Progenitor cell of endocrine pancreas (in vitro differentiated cells): Measurements from ENCODE around the gene MANEA. TPM values are rescaled to one million over a fixed set of nuclear protein-coding genes. Genes with fewer than 3 reads are reported as not detected.

Experiments
- DNase-seq: peaks from one replicate; pipeline ENCODE4 v3.0.0; 2021; ENCODE audit warnings: low spot score; ENCODE audit not compliant: unreplicated experiment
- H3K27ac Mint-ChIP-seq: 2 replicates; pipeline ENCODE4 v1.8.0; 2021; ENCODE audit warnings: mild to moderate bottlenecking, moderate library complexity, mixed read lengths
- H3K27me3 Mint-ChIP-seq: 2 replicates; pipeline ENCODE4 v1.8.0; 2021; ENCODE audit warnings: mixed read lengths
- H3K36me3 Mint-ChIP-seq: 2 replicates; pipeline ENCODE4 v1.8.0; 2022; ENCODE audit warnings: mixed read lengths; ENCODE audit not compliant: insufficient read depth
- H3K4me1 Mint-ChIP-seq: 2 replicates; pipeline ENCODE4 v1.8.0; 2021; ENCODE audit warnings: low read depth, mixed read lengths
- H3K4me3 Mint-ChIP-seq: 2 replicates; pipeline ENCODE4 v1.8.0; 2021; ENCODE audit warnings: low read depth, mild to moderate bottlenecking, moderate library complexity, mixed read lengths
- H3K9me3 Mint-ChIP-seq: 2 replicates; pipeline ENCODE4 v1.8.0; 2021; ENCODE audit warnings: low read depth, mixed read lengths
- CTCF ChIP-seq: fragments of 200-600 bp; sonication (generic); IDR thresholded peaks from one replicate; pipeline ENCODE4 v1.5.0; 2021; ENCODE audit warnings: antibody characterized with exemption, mild to moderate bottlenecking; ENCODE audit not compliant: unreplicated experiment
- total RNA-seq: library from RNA; stranded (reverse); gene quantifications from 2 replicates; pipeline ENCODE4 v1.2.1, GENCODE V29; 2021

The MANEA gene
- total RNA-seq, 1 donor from 2014 or later: 10.8 TPM

GRCh38 chr6:95649451-95649850 is 72.1 kb downstream of the MANEA start:
- Mint-ChIP-seq H3K4me3 (no peak overlapping the region), H3K9me3 (peaks cover 22% of the 10 kb centered on the region), H3K4me1 (no peaks in the 10 kb centered on the region), H3K36me3 (no peaks in the 10 kb centered on the region), H3K27me3 (no peaks in the 10 kb centered on the region), H3K27ac (no peak overlapping the region)
- TF ChIP-seq CTCF: no peak
- DNase-seq: no peak

- Mint-ChIP-seq H3K4me1 (no peaks in the 10 kb centered on the region), H3K27ac (no peak overlapping the region), H3K4me3 (no peak overlapping the region), H3K27me3 (no peaks in the 10 kb centered on the region), H3K36me3 (no peaks in the 10 kb centered on the region), H3K9me3 (peaks cover 9% of the 10 kb centered on the region)
- TF ChIP-seq CTCF: no peak
- no peak for DNase-seq
These were observed 76.8 kb downstream of the MANEA start for GRCh38 chr6:95654176-95654575.

GRCh38 chr6:95658886-95659285 is 81.6 kb downstream of the MANEA start:
- Mint-ChIP-seq H3K27me3 (no peaks in the 10 kb centered on the region), H3K4me3 (no peak overlapping the region), H3K9me3 (no peaks in the 10 kb centered on the region), H3K27ac (no peak overlapping the region), H3K36me3 (no peaks in the 10 kb centered on the region), H3K4me1 (no peaks in the 10 kb centered on the region)
- TF ChIP-seq CTCF: no peak
- no peak for DNase-seq
